ENCODE measurements around the gene RAET1L. TPM values are rescaled to one million over a fixed set of nuclear protein-coding genes. Genes with fewer than 3 reads are reported as not detected.

Gene RAET1L
- total RNA-seq, 2 experiments from 2014 or later: not detected

- DNase-seq: no peak
- peaks cover 7% of the 10 kb centered on the region for H3K4me1 Mint-ChIP-seq (ENCODE audit: low read depth)
- POLR2A ChIA-PET: no interaction called here
- H3K36me3 Mint-ChIP-seq (ENCODE audit: low read depth): no peaks in the 10 kb centered on the region
- H3K9me3 Mint-ChIP-seq (ENCODE audit: insufficient read depth): no peaks in the 10 kb centered on the region
- CTCF ChIA-PET: interaction anchor here (0.9 kb wide), 1 partner anchor 11 kb away, joined by 3 read pairs; no protein-coding TSS in a partner anchor
- peaks cover 52% of the 10 kb centered on the region for H3K27me3 Mint-ChIP-seq (ENCODE audit: low read depth)
- no peak for ATAC-seq
- H3K4me3 Mint-ChIP-seq: no peak overlapping the region
- no peak overlapping the region for H3K27ac Mint-ChIP-seq
Measured at GRCh38 chr6:150043096-150043495, 17.8 kb upstream of the RAET1L start.

GRCh38 chr6:150038202-150039062, 13.1 kb upstream of the RAET1L start:
- ChIA-PET POLR2A (no interaction called here), CTCF (no interaction called here)
- Mint-ChIP-seq H3K27ac (no peak overlapping the region), H3K27me3 (ENCODE audit: low read depth) (peaks cover 63% of the 10 kb centered on the region), H3K4me1 (ENCODE audit: low read depth) (peaks cover 12% of the 10 kb centered on the region), H3K4me3 (no peak overlapping the region), H3K36me3 (ENCODE audit: low read depth) (no peaks in the 10 kb centered on the region), H3K9me3 (ENCODE audit: insufficient read depth) (no peaks in the 10 kb centered on the region)
- ATAC-seq: no peak
- DNase-seq: no peak

- Mint-ChIP-seq H3K27ac (no peak overlapping the region), H3K27me3 (ENCODE audit: low read depth) (peaks cover 68% of the 10 kb centered on the region), H3K36me3 (ENCODE audit: low read depth) (no peaks in the 10 kb centered on the region), H3K4me1 (ENCODE audit: low read depth) (peaks cover 12% of the 10 kb centered on the region), H3K4me3 (peak overlapping the region; percentile 40), H3K9me3 (ENCODE audit: insufficient read depth) (no peaks in the 10 kb centered on the region)
- no peak for DNase-seq
- ChIA-PET CTCF (no interaction called here), POLR2A (no interaction called here)
- ATAC-seq: peak; percentile 33
Measured at GRCh38 chr6:150037526-150038201, 12.3 kb upstream of the RAET1L start.

- no peaks in the 10 kb centered on the region for H3K36me3 Mint-ChIP-seq (ENCODE audit: low read depth)
- DNase-seq: no peak
- ATAC-seq: no peak
- ChIA-PET CTCF (no interaction called here), POLR2A (no interaction called here)
- H3K9me3 Mint-ChIP-seq (ENCODE audit: insufficient read depth): no peaks in the 10 kb centered on the region
- H3K4me1 Mint-ChIP-seq (ENCODE audit: low read depth): peaks cover 12% of the 10 kb centered on the region
- peaks cover 61% of the 10 kb centered on the region for H3K27me3 Mint-ChIP-seq (ENCODE audit: low read depth)
- no peak overlapping the region for H3K4me3 Mint-ChIP-seq
- H3K27ac Mint-ChIP-seq: no peak overlapping the region
Measured at GRCh38 chr6:150036081-150036480, 10.7 kb upstream of the RAET1L start.

GRCh38 chr6:150033207-150033771, 8.0 kb upstream of the RAET1L start:
- Mint-ChIP-seq H3K9me3 (ENCODE audit: insufficient read depth) (no peaks in the 10 kb centered on the region), H3K27me3 (ENCODE audit: low read depth) (peaks cover 42% of the 10 kb centered on the region), H3K27ac (no peak overlapping the region), H3K4me3 (no peak overlapping the region), H3K4me1 (ENCODE audit: low read depth) (peaks cover 7% of the 10 kb centered on the region), H3K36me3 (ENCODE audit: low read depth) (no peaks in the 10 kb centered on the region)
- ATAC-seq (no peak), DNase-seq (no peak)
- POLR2A ChIA-PET: no interaction called here
- CTCF ChIA-PET: interaction anchor here (1.7 kb wide), 1 partner anchor 17 kb away, joined by 3 read pairs; no protein-coding TSS in a partner anchor

GRCh38 chr6:150032598-150032997, 7.3 kb upstream of the RAET1L start:
- no peak for ATAC-seq

GRCh38 chr6:150030611-150031010, 5.3 kb upstream of the RAET1L start:
- no peaks in the 10 kb centered on the region for H3K4me1 Mint-ChIP-seq (ENCODE audit: low read depth)
- no peak for ATAC-seq
- no peaks in the 10 kb centered on the region for H3K9me3 Mint-ChIP-seq (ENCODE audit: insufficient read depth)
- peaks cover 36% of the 10 kb centered on the region for H3K27me3 Mint-ChIP-seq (ENCODE audit: low read depth)
- DNase-seq: no peak
- no peak overlapping the region for H3K4me3 Mint-ChIP-seq
- no peaks in the 10 kb centered on the region for H3K36me3 Mint-ChIP-seq (ENCODE audit: low read depth)
- CTCF ChIA-PET: no interaction called here
- H3K27ac Mint-ChIP-seq: no peak overlapping the region
- POLR2A ChIA-PET: no interaction called here

More at GRCh38 chr6:150032598-150032997, 7.3 kb upstream of the RAET1L start:
- CTCF ChIA-PET: no interaction called here
- DNase-seq: no peak
- Mint-ChIP-seq H3K27ac (no peak overlapping the region), H3K4me3 (no peak overlapping the region), H3K36me3 (ENCODE audit: low read depth) (no peaks in the 10 kb centered on the region), H3K4me1 (ENCODE audit: low read depth) (peaks cover 7% of the 10 kb centered on the region), H3K9me3 (ENCODE audit: insufficient read depth) (no peaks in the 10 kb centered on the region), H3K27me3 (ENCODE audit: low read depth) (peaks cover 44% of the 10 kb centered on the region)
- POLR2A ChIA-PET: no interaction called here

GRCh38 chr6:150029749-150030148, 4.4 kb upstream of the RAET1L start:
- CTCF ChIA-PET: no interaction called here
- Mint-ChIP-seq H3K4me3 (no peak overlapping the region), H3K9me3 (ENCODE audit: insufficient read depth) (no peaks in the 10 kb centered on the region), H3K36me3 (ENCODE audit: low read depth) (no peaks in the 10 kb centered on the region), H3K4me1 (ENCODE audit: low read depth) (no peaks in the 10 kb centered on the region), H3K27ac (no peak overlapping the region), H3K27me3 (ENCODE audit: low read depth) (peaks cover 38% of the 10 kb centered on the region)
- ATAC-seq: no peak
- DNase-seq: no peak
- POLR2A ChIA-PET: no interaction called here

GRCh38 chr6:150029276-150029675, 3.9 kb upstream of the RAET1L start:
- ChIA-PET POLR2A (no interaction called here), CTCF (no interaction called here)
- H3K27ac Mint-ChIP-seq: no peak overlapping the region
- no peaks in the 10 kb centered on the region for H3K4me1 Mint-ChIP-seq (ENCODE audit: low read depth)
- peaks cover 41% of the 10 kb centered on the region for H3K27me3 Mint-ChIP-seq (ENCODE audit: low read depth)
- H3K36me3 Mint-ChIP-seq (ENCODE audit: low read depth): no peaks in the 10 kb centered on the region
- ATAC-seq: no peak
- DNase-seq: no peak
- H3K9me3 Mint-ChIP-seq (ENCODE audit: insufficient read depth): no peaks in the 10 kb centered on the region
- no peak overlapping the region for H3K4me3 Mint-ChIP-seq

GRCh38 chr6:150028799-150029198, 3.5 kb upstream of the RAET1L start:
- ChIA-PET POLR2A (no interaction called here), CTCF (interaction anchor here (0.8 kb wide), 1 partner anchor 26 kb away, joined by 4 read pairs; no protein-coding TSS in a partner anchor)
- H3K27me3 Mint-ChIP-seq (ENCODE audit: low read depth): peaks cover 41% of the 10 kb centered on the region
- no peaks in the 10 kb centered on the region for H3K36me3 Mint-ChIP-seq (ENCODE audit: low read depth)
- no peak for ATAC-seq
- H3K4me1 Mint-ChIP-seq (ENCODE audit: low read depth): no peaks in the 10 kb centered on the region
- no peak overlapping the region for H3K27ac Mint-ChIP-seq
- no peak for DNase-seq
- no peak overlapping the region for H3K4me3 Mint-ChIP-seq
- no peaks in the 10 kb centered on the region for H3K9me3 Mint-ChIP-seq (ENCODE audit: insufficient read depth)

- no peak overlapping the region for H3K4me3 Mint-ChIP-seq
- ChIA-PET POLR2A (no interaction called here), CTCF (interaction anchor here (0.8 kb wide), 1 partner anchor 27 kb away, joined by 4 read pairs; no protein-coding TSS in a partner anchor)
- no peak for DNase-seq
- no peaks in the 10 kb centered on the region for H3K9me3 Mint-ChIP-seq (ENCODE audit: insufficient read depth)
- peaks cover 41% of the 10 kb centered on the region for H3K27me3 Mint-ChIP-seq (ENCODE audit: low read depth)
- H3K27ac Mint-ChIP-seq: no peak overlapping the region
- no peak for ATAC-seq
- no peaks in the 10 kb centered on the region for H3K36me3 Mint-ChIP-seq (ENCODE audit: low read depth)
- H3K4me1 Mint-ChIP-seq (ENCODE audit: low read depth): no peaks in the 10 kb centered on the region
Measured at GRCh38 chr6:150027806-150028565, 2.7 kb upstream of the RAET1L start.

Measured in activated CD8-positive, alpha-beta T cell treated with anti-CD3 and anti-CD28 coated beads, Interleukin-2, amount 10 ng/mL, durations not matched to agents 7 days and 5 days (primary cell).